HepG2 (cell line): Measurements from ENCODE around the gene CACNA1C.

ENCODE experiments used
- CEBPB ChIP-seq: IDR thresholded peaks from 2 replicates; pipeline ENCODE4 v1.6.1; 2011; ENCODE audit warnings: low read depth, low read length, improper control_type of control experiment, borderline replicate concordance
- DNMT1 ChIP-seq: sonication (generic); formaldehyde crosslinking; IDR thresholded peaks from 2 replicates; pipeline ENCODE4 v1.5.1; 2020; ENCODE audit warnings: mild to moderate bottlenecking, missing genetic modification reagents
- FOSL1 ChIP-seq: sonication (generic); formaldehyde crosslinking; IDR thresholded peaks from 2 replicates; pipeline ENCODE4 v1.9.0; 2021; ENCODE audit warnings: missing genetic modification reagents, borderline replicate concordance
- KDM1A ChIP-seq: IDR thresholded peaks from 2 replicates; pipeline ENCODE4 v1.6.1; 2016; ENCODE audit warnings: missing compliant biosample characterization
- MYNN ChIP-seq: sonication (generic); formaldehyde crosslinking; IDR thresholded peaks from 2 replicates; pipeline ENCODE4 v1.4.0; 2020; ENCODE audit warnings: mild to moderate bottlenecking, low read depth, missing genetic modification reagents
- NFE2L2 ChIP-seq: fragments of 150-350 bp; IDR thresholded peaks from 2 replicates; pipeline ENCODE4 v1.6.1; 2014; ENCODE audit warnings: low read length
- PHB2 ChIP-seq: fragments of 450-650 bp; IDR thresholded peaks from 2 replicates; pipeline ENCODE4 v1.6.1; 2018; ENCODE audit not compliant: partially characterized antibody
- POLR2A ChIP-seq, 2 experiments: IDR thresholded peaks; 2 replicates each; pipeline ENCODE4 v1.6.1; 2011; ENCODE audit warnings: low read depth in 2 of 2, low read length in 2 of 2, mild to moderate bottlenecking in 1 of 2, moderate library complexity in 1 of 2; ENCODE audit not compliant: insufficient read depth in 1 of 2
- REPIN1 ChIP-seq: sonication (generic); formaldehyde crosslinking; IDR thresholded peaks from 2 replicates; pipeline ENCODE4 v1.8.0; 2022; ENCODE audit warnings: missing genetic modification reagents, low read depth, mild to moderate bottlenecking, borderline replicate concordance
- TF ChIP-seq, protein P1 (sequence below): sonication (generic); formaldehyde crosslinking; IDR thresholded peaks from 2 replicates; pipeline ENCODE4 v1.5.0; 2020; ENCODE audit warnings: mild to moderate bottlenecking, missing genetic modification reagents, moderate library complexity
- TF ChIP-seq, protein P2 (sequence below): sonication (generic); formaldehyde crosslinking; IDR thresholded peaks from 2 replicates; pipeline ENCODE4 v1.8.1; 2022; ENCODE audit warnings: mild to moderate bottlenecking, missing genetic modification reagents

DNA sequence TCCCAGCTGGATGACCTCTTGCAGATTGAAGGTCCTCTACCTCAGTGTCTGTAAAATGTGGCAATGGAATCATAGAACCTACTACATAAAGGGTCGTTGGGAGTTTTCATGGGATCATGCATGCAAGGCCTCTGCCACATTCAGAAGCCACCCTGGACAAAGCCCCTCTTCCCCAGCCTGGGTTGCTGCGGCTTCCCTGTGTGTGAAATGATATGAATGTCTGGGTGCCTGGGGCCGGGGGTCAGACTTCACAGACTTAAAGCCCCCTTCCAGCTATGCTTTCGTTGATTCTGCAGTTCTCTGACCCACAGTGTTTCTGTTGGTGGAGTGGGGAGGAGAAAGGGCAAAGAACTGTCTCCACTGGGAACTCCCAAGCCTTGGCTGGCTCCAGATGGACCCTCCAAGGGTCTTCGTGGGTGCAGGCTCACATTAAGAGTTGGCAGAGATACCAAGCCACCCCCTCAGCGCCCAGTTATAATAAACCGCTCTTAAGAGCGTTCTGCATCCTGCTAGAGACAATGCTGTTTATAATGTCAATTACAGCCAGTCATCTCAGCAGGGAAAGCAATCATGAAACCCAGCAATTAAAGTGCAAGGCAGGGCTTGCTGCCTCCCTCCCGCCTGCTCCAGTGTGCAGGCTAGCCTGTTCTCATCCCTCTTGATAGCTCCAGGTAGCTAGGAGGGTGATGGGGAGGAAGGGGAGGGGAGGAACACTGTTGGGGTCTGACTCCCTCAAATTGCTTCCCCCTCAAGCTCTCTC is 531.0 kb downstream of the CACNA1C start:
- TF ChIP-seq REPIN1 (CRISPR knock-in tag): no peak
- TF ChIP-seq FOSL1: no peak
- TF ChIP-seq CEBPB: no peak
- TF ChIP-seq POLR2A (IDR thresholded peaks at IDR 0.05; ENCODE audit: insufficient read depth in 1 of 2, low read depth in 2 of 2, low read length in 2 of 2): no peak
- TF ChIP-seq, protein P1, sequence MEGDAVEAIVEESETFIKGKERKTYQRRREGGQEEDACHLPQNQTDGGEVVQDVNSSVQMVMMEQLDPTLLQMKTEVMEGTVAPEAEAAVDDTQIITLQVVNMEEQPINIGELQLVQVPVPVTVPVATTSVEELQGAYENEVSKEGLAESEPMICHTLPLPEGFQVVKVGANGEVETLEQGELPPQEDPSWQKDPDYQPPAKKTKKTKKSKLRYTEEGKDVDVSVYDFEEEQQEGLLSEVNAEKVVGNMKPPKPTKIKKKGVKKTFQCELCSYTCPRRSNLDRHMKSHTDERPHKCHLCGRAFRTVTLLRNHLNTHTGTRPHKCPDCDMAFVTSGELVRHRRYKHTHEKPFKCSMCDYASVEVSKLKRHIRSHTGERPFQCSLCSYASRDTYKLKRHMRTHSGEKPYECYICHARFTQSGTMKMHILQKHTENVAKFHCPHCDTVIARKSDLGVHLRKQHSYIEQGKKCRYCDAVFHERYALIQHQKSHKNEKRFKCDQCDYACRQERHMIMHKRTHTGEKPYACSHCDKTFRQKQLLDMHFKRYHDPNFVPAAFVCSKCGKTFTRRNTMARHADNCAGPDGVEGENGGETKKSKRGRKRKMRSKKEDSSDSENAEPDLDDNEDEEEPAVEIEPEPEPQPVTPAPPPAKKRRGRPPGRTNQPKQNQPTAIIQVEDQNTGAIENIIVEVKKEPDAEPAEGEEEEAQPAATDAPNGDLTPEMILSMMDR: no peak
- TF ChIP-seq NFE2L2: no peak
- TF ChIP-seq MYNN (CRISPR knock-in tag): no peak
- no peak for TF ChIP-seq KDM1A (CRISPR knock-in tag)
- no peak for TF ChIP-seq DNMT1 (CRISPR knock-in tag)
- TF ChIP-seq PHB2: no peak
- TF ChIP-seq, protein P2, sequence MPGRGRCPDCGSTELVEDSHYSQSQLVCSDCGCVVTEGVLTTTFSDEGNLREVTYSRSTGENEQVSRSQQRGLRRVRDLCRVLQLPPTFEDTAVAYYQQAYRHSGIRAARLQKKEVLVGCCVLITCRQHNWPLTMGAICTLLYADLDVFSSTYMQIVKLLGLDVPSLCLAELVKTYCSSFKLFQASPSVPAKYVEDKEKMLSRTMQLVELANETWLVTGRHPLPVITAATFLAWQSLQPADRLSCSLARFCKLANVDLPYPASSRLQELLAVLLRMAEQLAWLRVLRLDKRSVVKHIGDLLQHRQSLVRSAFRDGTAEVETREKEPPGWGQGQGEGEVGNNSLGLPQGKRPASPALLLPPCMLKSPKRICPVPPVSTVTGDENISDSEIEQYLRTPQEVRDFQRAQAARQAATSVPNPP (CRISPR knock-in tag): no peak
